HG02763 (cell line): Measurements from ENCODE around the gene EVC2.

Experiments
- ATAC-seq: cut with Tn5 transposase; IDR thresholded peaks from one replicate; pipeline ENCODE4 v1.9.1; 2021; ENCODE audit warnings: mild to moderate bottlenecking, moderate library complexity; ENCODE audit not compliant: unreplicated experiment

Gene EVC2

GRCh38 chr4:5572114-5572513 is 136.2 kb downstream of the EVC2 start:
- no peak for ATAC-seq

GRCh38 chr4:5571646-5572045 is 136.7 kb downstream of the EVC2 start:
- no peak for ATAC-seq

GRCh38 chr4:5569451-5569850 is 138.9 kb downstream of the EVC2 start:
- ATAC-seq: no peak

GRCh38 chr4:5568931-5569330 is 139.4 kb downstream of the EVC2 start:
- ATAC-seq: no peak

- no peak for ATAC-seq
These were observed 140.0 kb downstream of the EVC2 start for GRCh38 chr4:5568336-5568735.

GRCh38 chr4:5566991-5567390 is 141.4 kb downstream of the EVC2 start:
- ATAC-seq: no peak

GRCh38 chr4:5566526-5566925 is 141.8 kb downstream of the EVC2 start:
- ATAC-seq: no peak

GRCh38 chr4:5563856-5564255 is 144.5 kb downstream of the EVC2 start:
- no peak for ATAC-seq

GRCh38 chr4:5562476-5562875 is 145.9 kb downstream of the EVC2 start:
- ATAC-seq: no peak

GRCh38 chr4:5561286-5561685 is 147.1 kb downstream of the EVC2 start:
- no peak for ATAC-seq

GRCh38 chr4:5558502-5558901 is 149.9 kb downstream of the EVC2 start:
- ATAC-seq: no peak

GRCh38 chr4:5554376-5554775 is 154.0 kb downstream of the EVC2 start:
- ATAC-seq: no peak

GRCh38 chr4:5553801-5554200 is 154.6 kb downstream of the EVC2 start:
- ATAC-seq: no peak

GRCh38 chr4:5552451-5552850 is 155.9 kb downstream of the EVC2 start:
- ATAC-seq: no peak

GRCh38 chr4:5547651-5548249 is 160.6 kb downstream of the EVC2 start:
- no peak for ATAC-seq

- ATAC-seq: no peak
These were observed 163.1 kb downstream of the EVC2 start for GRCh38 chr4:5545271-5545670.

- ATAC-seq: no peak
These were observed 163.6 kb downstream of the EVC2 start for GRCh38 chr4:5544762-5545161.

- no peak for ATAC-seq
These were observed 164.7 kb downstream of the EVC2 start for GRCh38 chr4:5543681-5544080.

- no peak for ATAC-seq
These were observed 167.2 kb downstream of the EVC2 start for GRCh38 chr4:5541169-5541568.

GRCh38 chr4:5539584-5539983 is 168.8 kb downstream of the EVC2 start:
- no peak for ATAC-seq

GRCh38 chr4:5532100-5532499 is 176.3 kb downstream of the EVC2 start:
- ATAC-seq: no peak

- ATAC-seq: no peak
These were observed 180.3 kb downstream of the EVC2 start for GRCh38 chr4:5528031-5528436.

GRCh38 chr4:5527211-5527610 is 181.1 kb downstream of the EVC2 start:
- no peak for ATAC-seq
